IMR-90 (cell line): ENCODE results near the gene RER1. TPM values are rescaled to one million over a fixed set of nuclear protein-coding genes. Genes with fewer than 3 reads are reported as not detected.

ENCODE experiments used
- ATAC-seq: fragments of 200-7000 bp; cut with Tn5 transposase; 2 replicates; pipeline ENCODE4 v1.9.1; 2020; ENCODE audit warnings: low read depth, mild to moderate bottlenecking, moderate library complexity
- BruUV-seq: library from RNA; stranded (reverse); fragments of 400-500 nt; replicated peaks from 2 replicates; lab custom pipeline; 2021; lab: Mats Ljungman, UMichigan
- CTCF ChIA-PET: fragments of 300-600 bp; formaldehyde crosslinking; extraction: SDS; loops from one replicate; lab custom pipeline; 2021; ENCODE audit warnings: antibody characterized with exemption; lab: Yijun Ruan, JAX
- POLR2A ChIA-PET: fragments of 300-600 bp; sonication (Branson Sonifier 250); formaldehyde crosslinking; loops from one replicate; lab custom pipeline; 2022; ENCODE audit warnings: antibody characterized with exemption; ENCODE audit not compliant: unreplicated experiment; lab: Charles Lee
- DNase-seq: peaks from one replicate; pipeline ENCODE4 v3.0.0; 2013
- H2AFZ ChIP-seq: replicated peaks from 2 replicates; pipeline ENCODE3; 2013; ENCODE audit warnings: low read length, mild to moderate bottlenecking; ENCODE audit not compliant: poor library complexity
- H2AK5ac ChIP-seq: 2 replicates; pipeline ENCODE4 v1.6.1; 2013; ENCODE audit warnings: low read depth, low read length, inconsistent platforms
- H2AK9ac ChIP-seq: replicated peaks from 2 replicates; pipeline ENCODE3; 2013; ENCODE audit warnings: mild to moderate bottlenecking, low read depth, low read length, moderate library complexity; ENCODE audit not compliant: poor library complexity
- H2BK120ac ChIP-seq: 2 replicates; pipeline ENCODE4 v1.6.1; 2013; ENCODE audit warnings: low read depth, low read length, inconsistent platforms
- H2BK15ac ChIP-seq: 3 replicates; pipeline ENCODE4 v1.6.1; 2013; ENCODE audit warnings: low read depth, low read length, inconsistent platforms
- H2BK20ac ChIP-seq: 2 replicates; pipeline ENCODE4 v1.6.1; 2013; ENCODE audit warnings: low read depth, mild to moderate bottlenecking, inconsistent platforms, low read length, moderate library complexity
- H2BK5ac ChIP-seq: 2 replicates; pipeline ENCODE4 v1.6.1; 2013; ENCODE audit warnings: mild to moderate bottlenecking, low read depth, low read length, inconsistent platforms; ENCODE audit not compliant: poor library complexity, severe bottlenecking
- H3K14ac ChIP-seq: replicated peaks from 2 replicates; pipeline ENCODE4 v1.6.1; 2013; ENCODE audit warnings: low read depth, low read length, inconsistent platforms
- H3K18ac ChIP-seq: 2 replicates; pipeline ENCODE4 v1.6.1; 2013; ENCODE audit warnings: low read depth, low read length, control low read depth
- H3K23ac ChIP-seq: 2 replicates; pipeline ENCODE4 v1.6.1; 2013; ENCODE audit warnings: low read depth, low read length, inconsistent platforms
- H3K27ac ChIP-seq: 2 replicates; pipeline ENCODE4 v1.5.1; 2013; ENCODE audit warnings: mild to moderate bottlenecking, control low read depth, low read length; ENCODE audit not compliant: insufficient read depth
- H3K27me3 ChIP-seq: 2 replicates; pipeline ENCODE4 v1.6.1; 2013; ENCODE audit warnings: low read length; ENCODE audit not compliant: control insufficient read depth, insufficient read depth
- H3K36me3 ChIP-seq: 2 replicates; pipeline ENCODE4 v1.6.1; 2013; ENCODE audit warnings: low read length, mixed read lengths; ENCODE audit not compliant: control insufficient read depth, insufficient read depth
- H3K4ac ChIP-seq: 2 replicates; pipeline ENCODE4 v1.6.1; 2013; ENCODE audit warnings: low read depth, low read length, inconsistent platforms
- H3K4me1 ChIP-seq: 2 replicates; pipeline ENCODE4 v1.6.1; 2013; ENCODE audit warnings: low read length, mixed read lengths; ENCODE audit not compliant: control insufficient read depth, insufficient read depth
- H3K4me2 ChIP-seq: 2 replicates; pipeline ENCODE4 v1.6.1; 2013; ENCODE audit warnings: low read depth, mild to moderate bottlenecking, control low read depth, low read length, moderate library complexity
- H3K4me3 ChIP-seq: 2 replicates; pipeline ENCODE4 v1.5.1; 2013; ENCODE audit warnings: low read depth, mild to moderate bottlenecking, control low read depth, low read length, moderate library complexity; ENCODE audit not compliant: insufficient read depth
- H3K56ac ChIP-seq: 2 replicates; pipeline ENCODE4 v1.6.1; 2013; ENCODE audit warnings: low read length, inconsistent platforms; ENCODE audit not compliant: insufficient read depth; ENCODE audit errors: extremely low read depth
- H3K79me1 ChIP-seq, 2 experiments: 2 replicates each; pipeline ENCODE4 v1.6.1; 2013; ENCODE audit warnings: low read length in 2 of 2, inconsistent platforms in 1 of 2, low read depth in 1 of 2
- H3K9ac ChIP-seq: 2 replicates; pipeline ENCODE4 v1.6.1; 2013; ENCODE audit warnings: low read depth, low read length, control low read depth
- H3K9me1 ChIP-seq: 2 replicates; pipeline ENCODE4 v1.6.1; 2013; ENCODE audit warnings: low read length, inconsistent platforms; ENCODE audit not compliant: insufficient read depth
- H3K9me3 ChIP-seq: 2 replicates; pipeline ENCODE4 v1.6.1; 2013; ENCODE audit warnings: low read length; ENCODE audit not compliant: control insufficient read depth, insufficient read depth
- H4K20me1 ChIP-seq: 2 replicates; pipeline ENCODE4 v1.6.1; 2013; ENCODE audit warnings: low read length, inconsistent platforms; ENCODE audit not compliant: insufficient read depth
- H4K5ac ChIP-seq: 2 replicates; pipeline ENCODE4 v1.6.1; 2013; ENCODE audit warnings: mild to moderate bottlenecking, low read depth, low read length, control low read depth
- H4K8ac ChIP-seq, 2 experiments: 2 replicates each; pipeline ENCODE4 v1.6.1; 2013; ENCODE audit warnings: low read depth in 2 of 2, low read length in 2 of 2, control low read depth in 1 of 2, inconsistent platforms in 1 of 2
- H4K91ac ChIP-seq: 2 replicates; pipeline ENCODE4 v1.6.1; 2013; ENCODE audit warnings: low read depth, low read length, inconsistent platforms; ENCODE audit not compliant: insufficient read depth
- BHLHE40 ChIP-seq: fragments of 150-350 bp; IDR thresholded peaks from 2 replicates; pipeline ENCODE4 v1.6.1; 2016; ENCODE audit warnings: mild to moderate bottlenecking, low read depth, low read length
- CEBPB ChIP-seq: IDR thresholded peaks from 2 replicates; pipeline ENCODE4 v1.6.1; 2012; ENCODE audit warnings: low read depth, low read length, improper control_type of control experiment
- CHD1 ChIP-seq: IDR thresholded peaks from 2 replicates; pipeline ENCODE4 v1.6.1; 2012; ENCODE audit warnings: low read depth, low read length, improper control_type of control experiment
- MAFK ChIP-seq: IDR thresholded peaks from 2 replicates; pipeline ENCODE4 v1.6.1; 2012; ENCODE audit warnings: low read depth, low read length, improper control_type of control experiment
- MAZ ChIP-seq: IDR thresholded peaks from 2 replicates; pipeline ENCODE4 v1.6.1; 2012; ENCODE audit warnings: low read depth, mild to moderate bottlenecking, low read length, improper control_type of control experiment, moderate library complexity, borderline replicate concordance
- MXI1 ChIP-seq: IDR thresholded peaks from 2 replicates; pipeline ENCODE4 v1.6.1; 2012; ENCODE audit warnings: low read depth, mild to moderate bottlenecking, low read length, moderate library complexity, borderline replicate concordance
- NFE2L2 ChIP-seq: fragments of 150-350 bp; IDR thresholded peaks from 2 replicates; pipeline ENCODE4 v1.6.1; 2016; ENCODE audit warnings: low read depth, mild to moderate bottlenecking, low read length
- POLR2A ChIP-seq: IDR thresholded peaks from 2 replicates; pipeline ENCODE4 v1.6.1; 2012; ENCODE audit warnings: mild to moderate bottlenecking, low read depth, low read length
- RCOR1 ChIP-seq: IDR thresholded peaks from 2 replicates; pipeline ENCODE4 v1.6.1; 2012; ENCODE audit warnings: mild to moderate bottlenecking, low read length, improper control_type of control experiment; ENCODE audit not compliant: insufficient replicate concordance
- RFX5 ChIP-seq: IDR thresholded peaks from 2 replicates; pipeline ENCODE4 v1.8.0; 2012; ENCODE audit warnings: low read depth, mild to moderate bottlenecking, low read length, moderate library complexity
- SMC3 ChIP-seq: fragments of 150-350 bp; IDR thresholded peaks from 2 replicates; pipeline ENCODE4 v1.6.1; 2016; ENCODE audit warnings: low read depth, mild to moderate bottlenecking, antibody characterized with exemption, low read length, moderate library complexity
- WGBS, 2 experiments: methylation state at CpG; one replicate each; pipeline versions ENCODE4 v1.1.5 to v1.1.7; 2013; ENCODE audit warnings: missing lambda C conversion rate in 2 of 2; ENCODE audit not compliant: insufficient read length in 1 of 2; ENCODE audit errors: extremely low coverage in 2 of 2; 5-methylcytosine and 5-hydroxymethylcytosine counted together
- dilution Hi-C: fragments of 300-500 bp; cut with HindIII; formaldehyde crosslinking; loops from one replicate; pipeline ENCODE4 v1.14.3; 2018; ENCODE audit warnings: low sequenced_read_pairs; ENCODE audit not compliant: unreplicated experiment
- in situ Hi-C: fragments of 300-500 bp; cut with MboI; formaldehyde crosslinking; loops from 3 replicates; pipeline ENCODE4 v1.14.3; 2019; ENCODE audit warnings: low sequenced_read_pairs, inconsistent platforms, mixed read lengths
- intact Hi-C: fragments of 100-400 bp; cut with micrococcal nuclease; formaldehyde crosslinking; loops from 2 replicates; pipeline ENCODE4 v1.10.0; 2022
- polyA plus RNA-seq, 3 experiments: library from polyadenylated mRNA; depleted of rRNA; stranded (reverse); fragments of >200 nt; gene quantifications; 2 replicates each; pipeline ENCODE4 v1.2.3, GENCODE V29; 2012; ENCODE audit warnings: low replicate concordance in 1 of 3
- total RNA-seq: library from RNA; depleted of rRNA; stranded (reverse); fragments of >200 nt; gene quantifications from 2 replicates; pipeline ENCODE4 v1.2.3, GENCODE V29; 2012
- TF ChIP-seq, protein P1 (sequence below): conservative IDR thresholded peaks from 2 replicates; pipeline ENCODE4 v1.5.1; 2012; ENCODE audit warnings: mild to moderate bottlenecking, low read depth, low read length, improper control_type of control experiment
- TF ChIP-seq, protein P2 (sequence below): fragments of 150-350 bp; IDR thresholded peaks from 2 replicates; pipeline ENCODE4 v1.6.1; 2016; ENCODE audit warnings: low read depth, mild to moderate bottlenecking, low read length, moderate library complexity, borderline replicate concordance

The RER1 gene
- total and polyA plus RNA-seq, 2 of the 4 experiments (the other 2 are of a cell fraction): 47.1 to 240 TPM

DNA sequence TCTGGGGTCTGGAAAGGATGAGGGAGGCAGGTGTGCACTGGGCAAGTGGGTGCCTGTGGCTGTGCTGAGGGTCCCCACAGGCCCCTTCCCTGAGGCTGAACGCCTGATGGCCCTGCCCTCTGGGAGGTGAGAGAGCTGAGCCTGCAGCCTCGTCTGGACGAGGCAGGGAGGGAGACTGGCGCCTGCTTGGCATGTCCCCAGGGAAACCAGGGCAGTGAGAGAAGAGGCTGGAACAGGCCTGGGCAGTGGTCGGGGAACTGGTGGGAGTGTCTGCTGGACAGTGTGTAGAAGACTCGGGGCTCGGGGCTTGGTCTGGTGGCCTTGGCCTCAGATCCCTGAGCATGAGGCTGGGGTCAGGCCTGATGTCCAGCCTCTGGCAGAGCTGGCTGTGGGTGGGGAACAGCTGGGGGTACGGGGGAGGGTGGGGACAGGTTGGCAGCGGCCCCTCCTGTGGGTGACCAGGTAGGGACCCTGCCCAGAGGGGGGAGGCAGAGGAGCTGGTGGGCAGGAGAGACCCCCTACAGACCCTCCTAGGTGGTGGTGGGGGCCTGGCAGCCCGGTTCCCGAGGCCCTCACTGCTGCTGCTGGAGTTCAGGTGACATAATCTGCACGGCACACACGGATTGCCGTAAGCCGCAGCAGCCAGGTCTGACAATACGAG lies 53.7 kb downstream of the RER1 start:
- whole genome bisulfite sequencing, 2 experiments: 86% methylated on average over 8 of the region's 16 CpGs; no CpG with 5 or more reads in 1 of the 2 experiments
- H4K20me1 ChIP-seq: no peaks in the 10 kb centered on the region
- H2BK20ac ChIP-seq: no peak overlapping the region
- no peak overlapping the region for H3K4me2 ChIP-seq
- H3K4me3 ChIP-seq: no peak overlapping the region
- intact Hi-C loops: no loop called here
- H3K56ac ChIP-seq: no peak overlapping the region
- H3K9me1 ChIP-seq: peaks cover 4% of the 10 kb centered on the region; the same call in 1 of the 2 replicates
- H3K14ac ChIP-seq: no peak overlapping the region
- TF ChIP-seq POLR2A: no peak
- TF ChIP-seq CHD1: no peak
- no peak for TF ChIP-seq SMC3
- no peak for TF ChIP-seq RFX5
- no peak for TF ChIP-seq RCOR1
- TF ChIP-seq MAZ: no peak
- no peak for TF ChIP-seq MXI1
- TF ChIP-seq, protein P1, sequence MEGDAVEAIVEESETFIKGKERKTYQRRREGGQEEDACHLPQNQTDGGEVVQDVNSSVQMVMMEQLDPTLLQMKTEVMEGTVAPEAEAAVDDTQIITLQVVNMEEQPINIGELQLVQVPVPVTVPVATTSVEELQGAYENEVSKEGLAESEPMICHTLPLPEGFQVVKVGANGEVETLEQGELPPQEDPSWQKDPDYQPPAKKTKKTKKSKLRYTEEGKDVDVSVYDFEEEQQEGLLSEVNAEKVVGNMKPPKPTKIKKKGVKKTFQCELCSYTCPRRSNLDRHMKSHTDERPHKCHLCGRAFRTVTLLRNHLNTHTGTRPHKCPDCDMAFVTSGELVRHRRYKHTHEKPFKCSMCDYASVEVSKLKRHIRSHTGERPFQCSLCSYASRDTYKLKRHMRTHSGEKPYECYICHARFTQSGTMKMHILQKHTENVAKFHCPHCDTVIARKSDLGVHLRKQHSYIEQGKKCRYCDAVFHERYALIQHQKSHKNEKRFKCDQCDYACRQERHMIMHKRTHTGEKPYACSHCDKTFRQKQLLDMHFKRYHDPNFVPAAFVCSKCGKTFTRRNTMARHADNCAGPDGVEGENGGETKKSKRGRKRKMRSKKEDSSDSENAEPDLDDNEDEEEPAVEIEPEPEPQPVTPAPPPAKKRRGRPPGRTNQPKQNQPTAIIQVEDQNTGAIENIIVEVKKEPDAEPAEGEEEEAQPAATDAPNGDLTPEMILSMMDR: no peak
- no peak for TF ChIP-seq CEBPB
- TF ChIP-seq, protein P2, sequence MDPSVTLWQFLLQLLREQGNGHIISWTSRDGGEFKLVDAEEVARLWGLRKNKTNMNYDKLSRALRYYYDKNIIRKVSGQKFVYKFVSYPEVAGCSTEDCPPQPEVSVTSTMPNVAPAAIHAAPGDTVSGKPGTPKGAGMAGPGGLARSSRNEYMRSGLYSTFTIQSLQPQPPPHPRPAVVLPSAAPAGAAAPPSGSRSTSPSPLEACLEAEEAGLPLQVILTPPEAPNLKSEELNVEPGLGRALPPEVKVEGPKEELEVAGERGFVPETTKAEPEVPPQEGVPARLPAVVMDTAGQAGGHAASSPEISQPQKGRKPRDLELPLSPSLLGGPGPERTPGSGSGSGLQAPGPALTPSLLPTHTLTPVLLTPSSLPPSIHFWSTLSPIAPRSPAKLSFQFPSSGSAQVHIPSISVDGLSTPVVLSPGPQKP: no peak
- no peak for TF ChIP-seq NFE2L2
- no peak for TF ChIP-seq MAFK
- no peak for TF ChIP-seq BHLHE40
- H3K9me3 ChIP-seq: no peaks in the 10 kb centered on the region
- H3K4me1 ChIP-seq: peaks cover 4% of the 10 kb centered on the region; the same call in 1 of the 2 replicates
- no peak overlapping the region for H4K91ac ChIP-seq
- peaks cover 37% of the 10 kb centered on the region for H3K27me3 ChIP-seq
- BruUV-seq: no TSS peak
- no peaks in the 10 kb centered on the region for H3K36me3 ChIP-seq
- ChIA-PET CTCF (no interaction called here), POLR2A (no interaction called here)
- no peak for ATAC-seq
- H2BK120ac ChIP-seq: 0 out of 2 replicates have a peak overlapping the region, but pooled peaks have one; percentile 8
- H4K8ac ChIP-seq: no peak overlapping the region
- H2AK9ac ChIP-seq: peak overlapping the region; percentile 72
- H3K9ac ChIP-seq: no peak overlapping the region
- no peak overlapping the region for H3K4ac ChIP-seq
- H3K27ac ChIP-seq: no peak overlapping the region
- dilution Hi-C loops: no loop called here
- no peak overlapping the region for H3K23ac ChIP-seq
- no peak overlapping the region for H2BK15ac ChIP-seq
- no peak overlapping the region for H2BK5ac ChIP-seq
- in situ Hi-C loops: loop anchor here (25.0 kb wide), 1 partner anchor 617 kb away; the partner anchor contains the start of gene PRDM16
- H4K5ac ChIP-seq: no peak overlapping the region
- no peak for DNase-seq
- H2AK5ac ChIP-seq: no peak overlapping the region
- no peaks in the 10 kb centered on the region for H3K79me1 ChIP-seq
- H3K18ac ChIP-seq: no peak overlapping the region
- H2AFZ ChIP-seq: no peak overlapping the region
